ENCODE measurements around the gene SEMA4G.

DNA sequence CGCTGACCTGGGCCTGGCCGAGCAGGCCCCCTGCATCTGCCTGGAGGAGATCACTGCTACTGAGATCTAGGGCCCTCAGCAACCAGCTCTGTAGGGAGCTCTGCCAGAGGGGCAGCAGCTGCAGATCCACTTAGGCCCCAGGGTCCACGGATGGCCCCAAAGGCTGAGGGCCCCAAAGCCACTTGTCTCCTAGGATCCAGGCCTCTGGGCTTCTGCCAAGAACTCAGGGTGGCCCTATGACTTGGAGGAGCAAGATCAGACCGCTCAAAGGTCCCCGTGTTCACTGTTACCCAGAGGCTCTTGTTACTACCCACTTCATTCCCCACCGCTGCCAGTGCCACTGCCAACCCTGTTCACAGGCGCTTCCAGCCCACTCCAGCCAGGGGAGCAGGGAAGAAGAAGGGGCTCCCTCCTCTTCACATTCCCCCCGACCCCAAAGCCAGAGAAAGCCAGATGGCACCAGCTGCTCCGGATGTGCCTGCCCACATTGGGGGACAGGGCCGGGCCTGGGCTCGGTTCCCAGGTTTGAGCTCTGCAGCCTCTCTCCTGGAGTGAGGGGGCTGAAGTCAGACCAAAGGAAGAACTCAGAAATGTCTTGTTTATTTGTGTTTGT, 37.9 kb downstream of the SEMA4G start:
- TF ChIP-seq YY1 (IDR thresholded peaks at IDR 0.05; ENCODE audit: insufficient read depth, insufficient read length) (no peak), ZNF274 (IDR thresholded peaks at IDR 0.05; ENCODE audit: low read depth, low read length) (no peak)

Data from NT2/D1 (cell line).